GM20431 (cell line): Measurements from ENCODE around the gene TTYH3.
"Not testable (repeated sequence)": the region's sequence is repeated elsewhere in the genome, so short reads cannot be mapped to it uniquely, and the experiment has no call there.

Experiments used
- in situ Hi-C: fragments of 300-500 bp; cut with MseI, MboI; formaldehyde crosslinking; loops from one replicate; pipeline ENCODE4 v1.15.0; 2020; ENCODE audit warnings: low sequenced_read_pairs; ENCODE audit not compliant: unreplicated experiment

The TTYH3 gene

DNA sequence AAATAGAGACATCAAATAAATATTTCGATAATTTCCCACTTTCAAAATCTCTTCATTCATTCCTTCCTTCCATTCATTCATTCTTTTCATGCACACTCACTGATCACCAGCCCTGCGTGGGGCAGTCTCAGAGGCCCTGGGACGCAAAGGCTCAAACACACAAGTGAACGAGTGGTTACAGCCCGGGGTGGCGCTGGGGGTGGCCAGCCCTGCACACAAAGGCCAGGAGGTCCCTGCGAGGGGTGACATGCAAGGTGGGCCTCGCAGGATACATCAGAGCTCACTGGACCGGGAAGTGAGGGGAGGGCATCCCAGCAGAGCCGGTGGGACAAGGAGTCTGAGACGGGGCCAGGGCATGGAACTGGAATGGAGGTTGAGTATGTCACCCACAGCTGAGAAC, 29.9 kb upstream of the TTYH3 start:
- in situ Hi-C loops: no loop called here

DNA sequence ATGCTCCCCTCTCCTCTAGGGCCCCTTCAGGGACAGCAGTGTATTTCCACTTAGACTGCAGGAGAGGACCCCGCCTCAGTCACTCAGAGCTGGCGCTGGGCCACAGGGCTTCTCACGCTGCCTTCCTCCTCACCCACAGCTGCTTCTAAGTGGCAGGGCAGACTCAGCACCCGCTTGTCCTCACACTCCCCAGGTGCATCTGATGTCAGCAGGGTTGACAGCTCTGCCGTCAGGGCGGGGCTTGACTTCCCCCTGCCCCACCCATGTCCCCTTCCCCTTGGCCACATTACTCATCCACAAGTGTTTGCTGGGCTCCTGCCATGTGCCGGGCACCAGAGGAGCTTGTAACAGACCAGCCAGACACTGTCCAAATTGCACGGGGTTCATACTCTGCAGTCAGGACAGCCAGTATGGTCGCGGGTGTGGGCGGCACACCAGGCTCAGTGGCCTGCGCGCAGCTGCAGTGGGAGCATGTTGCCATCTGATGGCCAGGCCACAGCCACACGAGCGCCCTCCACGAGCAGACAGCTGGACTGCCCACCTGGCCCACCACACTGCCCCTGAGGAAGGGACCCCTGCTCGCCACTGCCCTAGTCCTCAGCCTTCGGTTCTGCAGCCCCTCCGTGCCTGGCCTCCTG, 29.3 kb upstream of the TTYH3 start:
- in situ Hi-C loops: no loop called here

DNA sequence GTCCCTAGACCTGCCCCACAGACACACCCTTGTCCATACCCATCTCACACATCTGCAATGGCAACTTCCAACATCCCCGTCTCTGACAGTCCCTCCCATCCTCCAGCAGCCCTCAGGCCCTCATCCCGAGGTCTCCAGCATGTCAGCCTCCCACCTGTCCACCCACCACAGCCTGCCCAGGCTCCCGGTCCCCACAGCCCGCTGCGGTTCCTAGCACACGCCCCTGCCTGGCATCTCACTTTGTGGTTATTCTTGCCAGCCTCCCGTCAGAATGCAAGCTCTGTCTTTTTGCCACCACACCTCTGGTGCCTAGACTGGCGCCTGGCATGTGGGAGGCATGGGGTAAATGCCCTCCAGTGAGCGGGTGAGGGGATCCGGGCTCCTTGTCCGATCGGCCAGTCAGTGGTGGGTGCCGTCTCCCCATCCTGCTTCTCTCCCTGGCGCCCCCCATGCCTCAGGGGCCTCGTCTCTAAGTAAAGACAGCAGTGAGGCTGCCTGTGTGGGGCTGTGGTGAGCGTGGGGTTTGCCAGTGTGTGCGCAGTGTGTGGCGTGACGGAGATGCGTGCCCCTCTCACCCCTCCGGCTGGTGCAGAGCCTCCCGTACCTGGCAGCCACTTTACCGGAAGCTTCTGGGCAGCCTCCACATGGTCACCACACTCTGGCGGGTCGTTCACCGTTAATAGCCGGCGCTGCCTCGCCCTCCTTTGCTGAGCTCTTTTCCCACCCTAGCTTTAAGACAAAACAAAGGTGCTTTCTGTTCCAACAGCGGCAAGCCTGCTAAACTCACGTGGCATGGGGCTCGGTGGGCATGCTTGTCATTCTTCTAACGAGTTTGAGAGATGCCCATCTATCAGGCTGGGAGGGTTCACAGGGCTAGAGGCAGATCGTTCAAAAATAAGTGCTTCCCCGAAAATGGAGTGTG, 28.5 kb upstream of the TTYH3 start:
- in situ Hi-C loops: no loop called here

DNA sequence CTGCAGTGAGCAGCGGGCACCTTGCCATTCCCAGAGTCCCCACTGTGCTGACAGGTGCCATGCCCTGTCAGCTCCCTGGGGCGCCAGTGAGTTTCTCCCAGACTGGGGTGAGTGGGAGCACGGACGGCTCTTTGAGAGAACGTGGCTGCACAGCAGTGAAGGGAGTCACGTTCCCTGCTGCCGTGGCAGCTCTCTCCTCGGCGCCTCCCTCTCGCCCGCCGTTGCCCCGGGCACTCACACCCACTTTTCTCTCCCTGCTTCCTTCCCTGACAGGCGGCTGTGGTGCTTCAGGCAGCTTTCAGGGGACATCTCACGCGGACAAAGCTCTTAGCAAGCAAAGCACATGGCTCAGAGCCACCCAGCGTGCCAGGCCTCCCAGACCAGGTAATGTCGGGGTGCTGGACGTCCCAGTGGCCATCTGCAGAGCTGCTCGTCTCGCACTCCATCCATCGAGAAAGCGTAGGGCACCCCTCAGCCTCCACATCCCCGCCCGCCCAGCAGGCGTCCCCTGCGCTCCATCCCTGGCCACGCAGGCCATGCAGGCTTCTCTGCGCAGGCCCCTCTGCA, 27.1 kb upstream of the TTYH3 start:
- in situ Hi-C loops: no loop called here

DNA sequence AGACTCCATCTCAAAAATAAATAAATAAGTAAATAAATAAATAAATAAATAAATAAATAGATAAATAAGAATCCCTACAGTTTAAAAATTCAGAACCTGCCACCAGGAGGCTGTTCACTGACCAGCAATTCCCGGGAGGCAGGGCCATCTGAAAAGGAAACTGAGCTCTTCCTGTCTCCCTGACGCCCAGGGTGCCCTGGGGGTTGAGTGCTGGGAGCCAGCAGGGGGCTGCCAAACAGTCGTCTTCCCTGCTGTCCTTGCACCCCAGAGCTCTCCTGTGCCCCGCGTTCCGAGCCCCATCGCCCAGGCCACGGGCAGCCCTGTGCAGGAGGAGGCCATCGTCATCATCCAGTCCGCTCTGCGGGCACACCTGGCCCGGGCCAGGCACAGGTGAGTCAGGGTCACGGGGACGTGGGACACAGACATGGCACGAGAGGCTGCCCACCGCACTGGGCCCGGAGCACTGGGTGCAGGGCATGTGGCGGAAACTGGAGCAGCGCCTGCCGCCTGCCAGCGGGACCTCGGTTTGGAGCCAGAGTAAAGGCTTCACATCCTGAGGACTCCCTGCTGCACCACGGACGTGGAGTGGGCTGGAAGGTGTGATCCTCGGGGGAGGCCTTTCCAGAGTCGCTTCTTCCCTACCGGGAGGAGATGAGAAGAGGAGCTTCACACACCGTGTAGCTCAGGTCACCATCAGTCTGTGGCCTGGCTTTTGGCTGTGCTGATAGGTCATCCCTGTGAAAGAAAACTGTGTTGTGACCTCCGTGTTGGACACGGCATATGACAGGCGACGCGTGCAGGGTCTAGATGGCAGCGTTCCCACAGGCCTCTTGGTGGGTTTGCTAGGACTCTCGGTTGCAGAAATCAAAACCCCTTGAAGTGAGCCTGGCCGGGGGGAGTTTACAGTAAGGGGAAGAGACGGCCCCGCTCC, 25.9 kb upstream of the TTYH3 start:
- in situ Hi-C loops: no loop called here

DNA sequence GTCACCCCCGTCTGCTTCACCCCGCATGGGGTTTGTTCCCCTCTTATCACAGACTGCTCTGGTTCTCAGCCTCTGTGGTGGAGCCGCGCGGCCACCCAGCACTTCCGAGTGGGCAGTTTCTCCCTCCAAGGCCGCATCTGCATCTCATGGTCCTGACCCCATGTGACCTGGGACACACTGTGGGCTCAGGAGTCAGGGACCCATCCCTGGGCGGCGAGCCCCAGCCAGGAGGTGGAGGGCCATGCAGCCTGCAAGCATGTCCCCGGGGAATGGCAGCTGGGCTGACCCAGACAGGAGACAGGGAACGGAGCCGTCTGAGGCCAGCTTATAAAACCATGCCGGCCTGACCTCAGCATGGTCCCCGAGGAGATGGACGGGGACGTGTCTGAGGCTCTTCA, 25.2 kb upstream of the TTYH3 start:
- in situ Hi-C loops: no loop called here

DNA sequence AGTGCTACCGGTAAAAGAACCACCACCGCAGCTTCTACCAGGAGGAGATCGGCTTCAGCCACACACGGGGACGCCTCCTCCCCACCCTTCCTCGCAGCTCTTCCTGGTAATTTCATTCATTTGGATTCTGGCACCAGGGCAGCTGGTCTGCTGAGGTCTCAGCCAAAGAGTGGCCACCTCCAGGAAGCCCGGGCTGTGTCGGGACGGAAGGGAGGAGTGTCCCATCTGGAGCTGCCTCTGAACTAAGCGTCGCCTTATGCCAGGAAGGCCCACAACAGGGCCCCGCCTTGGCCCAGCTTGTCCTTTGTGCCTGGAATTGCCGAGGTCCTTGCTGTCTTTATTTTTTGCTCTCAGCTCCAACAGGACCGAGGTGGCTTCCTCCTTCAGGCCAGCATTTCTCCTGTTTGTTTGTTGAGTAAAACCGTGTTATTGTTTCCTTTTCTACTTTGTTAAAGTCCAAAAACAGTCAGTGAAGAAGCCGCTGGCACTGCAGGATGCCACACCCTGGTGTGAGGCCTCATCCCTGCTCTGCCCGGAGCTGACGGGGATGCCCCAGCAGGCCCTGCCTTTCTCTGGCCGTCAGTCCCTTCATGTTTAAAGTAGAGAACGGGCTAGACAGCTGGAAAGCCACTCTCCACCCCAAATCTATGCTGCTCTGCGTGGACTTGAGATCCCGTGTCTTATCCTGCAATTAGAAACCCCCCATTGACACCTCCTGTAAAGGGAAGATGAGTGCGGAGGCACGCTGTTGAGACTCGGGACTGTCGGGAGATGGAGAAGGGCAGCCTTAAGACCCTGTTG, 24.5 kb upstream of the TTYH3 start:
- in situ Hi-C loops: no loop called here

DNA sequence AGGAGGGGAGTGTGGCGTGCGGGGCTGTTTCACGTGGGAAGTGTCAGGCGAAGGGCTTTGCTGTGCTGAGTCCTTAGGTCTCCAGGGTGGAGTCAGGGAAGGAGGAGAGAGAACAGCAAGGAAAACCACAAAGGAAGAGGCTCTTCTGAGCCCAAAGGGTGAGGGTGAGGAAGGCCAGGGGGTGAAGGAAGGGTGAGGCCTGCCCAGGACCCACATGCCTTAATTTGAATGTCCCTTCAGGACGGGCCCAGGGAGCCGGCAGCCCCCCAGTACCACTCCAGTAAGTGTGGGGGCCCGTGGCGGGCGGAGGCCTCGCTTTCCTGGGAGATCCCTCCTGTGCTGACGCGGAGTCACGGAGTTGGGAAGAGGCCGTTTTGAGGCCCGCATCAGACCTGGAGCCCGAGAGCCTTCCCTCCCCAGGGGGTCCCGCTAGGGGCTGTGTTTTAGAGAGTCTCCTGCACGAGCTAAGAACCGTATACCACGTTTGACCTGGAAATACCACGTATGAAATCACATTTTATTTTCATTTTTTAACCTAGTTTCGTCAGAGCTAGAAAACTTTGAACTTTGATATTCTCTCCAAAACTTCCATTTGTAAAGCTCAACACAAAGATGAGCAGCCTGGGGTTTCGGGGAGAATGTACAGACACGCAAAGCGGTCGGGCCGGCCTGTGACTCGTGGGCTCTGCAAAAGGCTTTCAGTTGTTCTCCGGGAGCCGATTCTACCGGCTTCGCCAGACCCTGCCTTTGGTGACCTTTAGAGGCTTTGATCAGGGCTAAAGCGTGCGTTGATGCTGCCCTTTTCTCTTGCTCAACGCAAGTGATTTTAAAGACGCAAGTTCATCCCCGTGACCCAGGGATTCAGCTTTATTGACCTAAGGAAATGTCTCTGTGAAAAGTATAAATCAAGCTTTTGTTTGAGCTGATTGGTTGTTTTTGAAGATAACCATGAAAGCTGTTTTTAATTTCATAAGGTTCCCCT, 23.6 kb upstream of the TTYH3 start:
- in situ Hi-C loops: no loop called here

DNA sequence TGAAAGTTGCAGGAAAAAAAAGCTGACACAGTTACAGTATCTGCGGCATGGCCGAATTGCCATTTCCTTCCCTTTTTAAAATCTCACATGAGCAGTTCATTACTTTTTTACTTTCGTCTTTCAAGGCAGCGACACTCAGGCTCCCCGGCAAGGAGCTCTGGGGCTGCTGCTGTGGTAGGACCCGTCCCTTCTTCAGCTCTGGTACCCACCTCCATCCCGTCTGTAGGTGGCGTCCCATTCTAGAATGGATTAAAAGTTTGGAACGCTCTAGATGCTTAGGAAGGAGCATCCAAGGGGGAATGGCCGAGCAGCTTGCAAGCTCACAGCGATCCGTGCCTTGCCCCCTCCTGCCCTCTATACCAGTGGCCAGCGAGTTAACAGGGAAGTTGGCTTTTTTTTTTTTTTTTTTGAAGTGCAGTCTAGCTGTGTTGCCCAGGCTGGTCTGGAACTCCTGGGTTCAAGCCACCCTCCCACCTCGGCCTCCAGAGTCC, 22.8 kb upstream of the TTYH3 start:
- in situ Hi-C loops: no loop called here

DNA sequence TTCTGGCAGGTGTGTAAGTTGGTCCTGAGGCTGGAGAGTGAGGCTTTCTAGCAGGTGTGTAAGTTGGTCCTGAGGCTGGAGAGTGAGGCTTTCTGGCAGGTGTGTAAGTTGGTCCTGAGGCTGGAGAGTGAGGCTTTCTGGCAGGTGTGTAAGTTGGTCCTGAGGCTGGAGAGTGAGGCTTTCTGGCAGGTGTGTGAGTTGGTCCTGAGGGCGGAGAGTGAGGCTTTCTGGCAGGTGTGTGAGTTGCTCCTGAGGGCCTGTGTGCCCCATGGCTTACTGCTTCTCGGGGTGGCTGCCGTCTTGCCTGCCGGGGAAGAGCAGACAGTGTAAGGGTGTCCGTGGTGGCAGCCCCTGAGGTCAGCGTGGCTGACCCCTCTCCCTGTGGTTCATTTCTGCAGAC, 22.1 kb upstream of the TTYH3 start:
- in situ Hi-C loops: not testable (repeated sequence)

DNA sequence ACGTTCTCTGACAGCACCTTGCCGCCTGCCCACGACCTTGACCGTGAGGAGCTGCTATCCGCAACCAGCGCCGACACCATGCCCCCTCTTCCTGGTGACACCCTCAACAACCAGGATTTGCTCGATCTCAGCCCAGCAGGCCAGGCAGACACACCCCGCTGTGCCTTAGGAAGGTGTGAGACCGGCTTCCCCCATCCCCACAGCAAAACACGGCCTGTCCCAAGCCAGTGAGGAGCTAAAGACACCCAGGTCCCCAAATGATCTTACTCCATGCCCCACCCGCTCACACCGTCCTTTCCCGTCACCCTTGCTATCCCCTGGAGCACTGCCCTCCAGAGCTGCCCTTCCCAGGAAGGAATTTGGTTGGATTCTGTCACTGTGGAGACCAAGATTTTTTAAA, 21.3 kb upstream of the TTYH3 start:
- in situ Hi-C loops: no loop called here

DNA sequence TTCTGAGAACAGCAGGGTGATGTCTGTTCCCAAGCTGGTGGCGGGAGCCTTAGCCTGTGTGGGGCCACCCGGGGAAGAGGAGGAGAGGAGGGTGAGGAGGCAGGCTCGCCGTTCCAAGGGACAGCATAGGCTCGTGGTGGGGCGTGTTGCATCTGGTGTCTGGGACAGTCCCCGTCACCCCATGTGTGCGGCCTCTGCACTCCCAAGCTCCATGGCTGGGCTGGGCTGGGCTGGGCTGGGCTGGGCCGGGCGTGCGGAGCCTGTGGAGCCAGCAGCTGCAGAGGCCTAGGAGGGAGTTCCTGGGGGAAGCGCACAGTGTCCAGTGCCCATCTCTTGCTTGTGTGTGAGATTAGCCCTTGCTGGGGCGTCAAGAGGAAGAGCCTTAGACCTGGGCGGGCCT, 20.9 kb upstream of the TTYH3 start:
- in situ Hi-C loops: no loop called here

DNA sequence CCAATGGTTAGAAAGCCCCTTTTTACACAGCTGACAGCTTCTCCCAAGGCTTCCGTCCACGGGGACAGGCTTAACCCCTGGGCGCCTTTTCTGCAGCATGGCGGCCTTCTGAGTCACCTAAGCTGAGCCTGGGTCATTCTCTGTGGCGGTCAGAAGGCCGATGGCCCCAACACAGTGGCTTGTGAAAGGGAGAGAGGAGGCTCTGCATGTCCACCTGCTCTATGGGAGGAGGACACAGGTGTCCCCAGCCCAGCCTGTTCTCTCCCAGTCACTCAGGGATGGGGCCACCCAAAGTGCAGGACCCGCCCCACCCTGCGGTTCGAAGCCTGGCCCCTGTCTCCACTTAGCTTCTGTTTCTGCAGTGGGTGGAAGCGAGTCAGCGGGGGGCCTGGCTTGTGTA, 20.4 kb upstream of the TTYH3 start:
- in situ Hi-C loops: no loop called here

DNA sequence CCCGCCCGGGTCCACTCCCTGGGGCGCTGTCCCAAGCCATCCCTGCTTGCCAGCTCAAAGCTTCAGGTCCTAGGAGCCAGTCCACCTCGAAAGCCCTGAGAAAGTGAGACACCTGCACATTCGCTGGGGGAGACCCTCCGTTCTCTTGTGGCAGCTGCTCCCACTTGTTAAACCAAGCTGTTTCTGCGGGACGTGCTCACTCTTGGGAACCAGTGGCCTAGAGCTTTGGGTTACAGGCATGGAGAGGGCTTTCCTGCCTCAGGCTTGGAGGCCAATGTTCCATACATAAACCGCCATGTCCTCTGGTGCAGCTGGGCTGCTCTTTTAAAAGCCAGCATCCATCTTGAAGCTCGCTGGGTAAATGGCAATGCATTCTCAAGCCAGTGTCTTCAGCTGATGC, 19.9 kb upstream of the TTYH3 start:
- in situ Hi-C loops: no loop called here

DNA sequence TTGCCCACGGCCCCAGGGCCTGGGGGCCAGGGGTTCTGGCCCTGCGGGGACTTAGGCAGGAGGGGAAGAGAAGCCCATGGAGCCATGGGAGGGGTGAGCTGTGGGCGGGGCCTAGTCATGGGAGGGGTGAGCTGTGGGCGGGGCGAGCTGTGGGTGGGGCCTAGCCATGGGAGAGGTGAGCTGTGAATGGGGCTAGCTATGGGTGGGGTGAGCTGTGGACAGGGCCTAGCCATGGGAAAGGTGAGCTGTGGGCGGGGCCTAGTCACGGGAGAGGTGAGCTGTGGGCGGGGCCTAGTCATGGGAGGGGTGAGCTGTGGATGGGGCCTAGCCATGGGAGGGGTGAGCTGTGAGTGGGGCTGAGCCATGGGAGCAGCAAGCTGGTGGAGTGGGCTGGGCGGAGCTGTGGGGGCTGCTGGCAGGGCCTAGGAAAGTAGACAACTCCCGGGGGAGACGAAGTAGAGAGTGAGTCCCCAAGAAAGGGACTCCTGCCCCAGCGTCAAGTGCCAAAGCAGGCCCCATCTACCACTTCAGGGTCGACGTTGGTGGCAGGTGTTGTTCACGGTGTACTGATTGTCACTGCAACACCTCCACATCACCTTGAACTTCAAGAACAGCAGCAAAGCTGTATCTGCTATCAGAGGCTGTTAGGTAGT, 19.2 kb upstream of the TTYH3 start:
- in situ Hi-C loops: no loop called here

DNA sequence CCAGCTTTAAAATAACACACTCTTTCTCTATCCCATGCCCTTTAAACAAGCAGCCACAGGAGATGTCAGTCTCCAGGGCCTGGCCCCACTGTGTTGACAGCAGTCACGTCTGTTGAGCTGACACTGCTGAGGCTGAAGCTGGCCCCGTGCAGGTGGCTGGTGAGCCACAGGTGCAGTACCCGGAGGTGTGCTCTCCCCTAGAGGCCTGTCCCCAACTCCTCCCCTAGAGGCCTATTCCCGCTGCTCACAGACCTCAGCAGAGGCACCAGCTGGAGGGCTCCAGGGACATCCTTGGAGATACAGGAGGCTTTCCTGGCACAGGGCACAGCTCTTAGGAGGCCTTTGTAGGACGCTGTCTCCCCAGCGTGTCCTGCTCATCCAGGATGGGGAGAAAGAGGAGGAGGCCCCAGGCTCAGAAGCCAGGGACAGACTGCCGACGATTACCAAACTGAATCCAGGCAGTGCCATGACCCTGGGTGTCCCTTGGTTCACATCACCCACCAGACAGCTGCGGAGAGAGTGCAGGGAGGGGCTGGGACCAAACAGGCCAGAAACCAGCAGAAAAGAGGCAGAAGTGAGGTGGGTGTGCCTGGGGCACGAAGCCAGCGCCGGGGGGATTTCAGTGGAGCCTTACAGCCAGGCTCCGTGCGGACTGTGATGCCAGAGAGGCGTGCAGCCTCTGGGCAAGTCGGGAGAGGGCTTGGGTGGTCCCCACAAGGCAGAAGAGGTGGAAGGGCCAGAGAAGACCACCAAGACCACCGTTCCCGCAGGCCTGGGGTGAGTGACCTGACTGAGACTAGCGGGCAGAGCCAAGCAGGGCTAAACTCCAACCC, 18.5 kb upstream of the TTYH3 start:
- in situ Hi-C loops: no loop called here
